GM18520 (cell line): Measurements from ENCODE around the gene SDK1.

Experiments
- ATAC-seq: cut with Tn5 transposase; IDR thresholded peaks from one replicate; pipeline ENCODE4 v1.9.1; 2021; ENCODE audit not compliant: unreplicated experiment

The SDK1 gene

DNA sequence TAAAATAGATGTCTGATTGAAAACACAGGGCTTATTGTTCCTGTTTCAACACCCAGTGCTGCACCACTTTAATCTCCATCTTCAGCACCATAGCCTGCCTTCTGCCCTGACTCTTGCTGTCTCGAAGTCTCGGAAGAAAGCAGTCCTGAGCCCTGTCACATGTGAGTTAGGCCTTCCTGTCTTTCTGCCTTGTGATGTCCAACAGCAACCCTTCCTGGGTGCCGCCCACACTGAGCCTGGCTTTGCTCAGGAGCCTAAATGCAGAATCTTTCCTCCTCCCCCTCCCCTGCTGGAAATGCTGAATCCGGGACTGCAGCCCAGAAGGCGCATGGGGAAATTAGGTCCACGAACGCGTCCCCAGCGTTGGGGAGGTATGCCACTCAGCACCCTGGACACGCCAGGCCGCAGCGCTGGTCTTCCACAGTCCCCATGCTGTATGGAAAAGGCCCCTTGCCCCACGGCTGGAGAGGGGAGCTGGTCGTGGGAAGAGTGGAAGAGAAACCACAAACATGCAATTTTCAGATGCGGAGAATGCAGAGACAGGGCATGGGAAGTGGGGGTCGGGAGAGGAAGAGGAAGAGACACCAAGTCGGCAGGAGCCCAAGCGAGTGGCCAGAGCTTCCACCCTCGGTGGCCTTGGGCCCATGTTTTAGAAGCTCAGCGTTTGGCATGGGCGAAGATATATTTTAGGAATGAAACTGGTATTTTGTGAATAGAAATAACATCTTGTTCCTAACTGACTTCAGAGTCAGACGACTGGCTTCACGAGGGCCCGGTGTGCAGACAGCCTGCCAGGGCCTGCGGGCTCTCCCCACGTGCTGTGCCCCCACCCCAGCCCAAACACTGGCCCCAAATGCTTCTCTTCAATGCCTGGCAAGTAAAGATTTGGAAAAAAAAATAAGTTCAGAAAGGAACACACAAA, 724.9 kb downstream of the SDK1 start:
- ATAC-seq = no peak

DNA sequence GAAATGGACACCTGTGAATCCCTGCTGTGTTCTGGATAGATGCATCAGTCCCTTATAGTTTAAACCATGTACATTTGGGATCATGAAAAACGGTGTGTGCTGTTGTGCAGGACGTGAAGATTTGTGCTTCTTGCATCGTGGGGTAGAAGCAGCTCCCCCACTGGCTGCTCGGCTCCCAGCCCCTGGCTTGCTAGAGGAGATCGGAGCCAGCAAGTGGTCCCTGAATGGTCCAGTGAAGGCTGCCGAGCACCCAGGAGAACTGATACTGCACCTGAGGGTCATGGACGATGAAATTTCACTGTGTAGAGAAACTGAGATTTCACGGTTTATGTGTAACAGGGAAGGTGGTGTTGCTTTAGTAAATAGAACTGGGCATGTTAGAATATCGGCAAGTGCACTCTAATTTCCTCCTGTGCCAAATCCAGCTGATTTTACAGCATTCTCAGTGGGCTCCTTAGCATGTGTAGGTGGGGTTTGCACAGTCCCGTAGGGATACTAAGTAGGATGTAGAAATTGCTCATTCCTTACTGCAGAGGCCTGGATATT, 726.0 kb downstream of the SDK1 start:
- ATAC-seq = no peak

GRCh38 chr7:4028221-4028620, 727.2 kb downstream of the SDK1 start:
- no peak for ATAC-seq

DNA sequence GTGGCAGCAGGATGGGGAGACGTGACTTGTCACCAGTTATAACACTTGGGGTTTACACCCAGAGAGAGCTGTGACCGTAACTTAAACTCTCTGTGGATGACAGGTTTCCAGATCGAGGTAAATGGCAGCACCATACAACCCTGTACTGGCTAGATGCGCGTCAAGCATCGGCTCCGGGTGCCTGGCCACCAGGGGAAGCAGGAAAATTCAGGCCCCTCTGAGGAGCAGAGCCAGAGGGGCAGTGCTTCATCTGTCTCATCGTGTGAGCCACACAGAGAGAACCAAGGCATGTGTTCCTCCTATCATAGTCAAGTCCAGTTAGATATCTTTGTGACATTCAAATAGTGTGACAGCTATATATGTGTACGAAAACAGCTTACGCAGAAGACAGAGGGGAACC, 728.9 kb downstream of the SDK1 start:
- no peak for ATAC-seq

- no peak for ATAC-seq
Observed at GRCh38 chr7:4030346-4030950, 729.4 kb downstream of the SDK1 start.

- ATAC-seq = no peak
Observed at GRCh38 chr7:4033996-4034395, 732.9 kb downstream of the SDK1 start.

- no peak for ATAC-seq
Observed at GRCh38 chr7:4037308-4037707, 736.3 kb downstream of the SDK1 start.

GRCh38 chr7:4037877-4038276, 736.8 kb downstream of the SDK1 start:
- ATAC-seq = no peak

DNA sequence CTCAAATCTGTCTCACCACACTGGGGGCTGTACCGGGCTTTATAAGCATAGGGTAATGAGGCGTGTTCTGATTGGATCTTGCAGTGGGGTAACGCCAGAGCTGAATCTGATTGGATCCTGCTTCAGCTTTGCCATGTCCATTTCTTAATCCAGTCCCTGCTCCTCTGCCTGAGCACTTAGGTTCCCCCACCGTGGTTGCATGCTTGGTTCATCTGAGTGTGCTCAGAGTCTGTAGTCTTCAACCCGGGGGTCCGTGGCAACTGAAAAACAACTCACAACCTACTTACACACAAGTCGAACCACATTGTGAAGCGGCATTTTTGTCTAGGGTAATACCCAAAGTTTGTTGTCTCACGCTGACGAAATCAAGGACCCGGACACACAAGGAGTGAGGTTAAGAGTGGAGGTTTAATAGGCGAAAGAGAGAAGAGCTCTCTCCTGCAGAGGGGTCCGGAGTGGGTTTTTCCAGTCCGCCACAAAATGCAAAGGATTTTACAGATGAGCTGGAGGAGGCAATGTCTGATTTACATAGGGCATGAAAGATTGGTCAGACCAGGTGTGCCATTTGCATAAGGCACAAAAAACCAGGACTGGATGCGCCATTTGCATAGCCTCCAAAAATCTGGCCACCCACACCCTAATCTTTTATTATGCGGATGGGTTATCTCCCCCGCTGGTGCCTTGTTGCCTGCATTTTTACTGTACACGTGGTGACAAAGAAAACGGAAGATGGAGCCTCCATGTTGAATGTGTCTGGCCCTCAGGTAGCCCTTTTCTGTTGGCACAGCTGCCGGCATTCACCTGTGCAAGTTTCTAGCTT, 739.3 kb downstream of the SDK1 start:
- ATAC-seq = no peak

DNA sequence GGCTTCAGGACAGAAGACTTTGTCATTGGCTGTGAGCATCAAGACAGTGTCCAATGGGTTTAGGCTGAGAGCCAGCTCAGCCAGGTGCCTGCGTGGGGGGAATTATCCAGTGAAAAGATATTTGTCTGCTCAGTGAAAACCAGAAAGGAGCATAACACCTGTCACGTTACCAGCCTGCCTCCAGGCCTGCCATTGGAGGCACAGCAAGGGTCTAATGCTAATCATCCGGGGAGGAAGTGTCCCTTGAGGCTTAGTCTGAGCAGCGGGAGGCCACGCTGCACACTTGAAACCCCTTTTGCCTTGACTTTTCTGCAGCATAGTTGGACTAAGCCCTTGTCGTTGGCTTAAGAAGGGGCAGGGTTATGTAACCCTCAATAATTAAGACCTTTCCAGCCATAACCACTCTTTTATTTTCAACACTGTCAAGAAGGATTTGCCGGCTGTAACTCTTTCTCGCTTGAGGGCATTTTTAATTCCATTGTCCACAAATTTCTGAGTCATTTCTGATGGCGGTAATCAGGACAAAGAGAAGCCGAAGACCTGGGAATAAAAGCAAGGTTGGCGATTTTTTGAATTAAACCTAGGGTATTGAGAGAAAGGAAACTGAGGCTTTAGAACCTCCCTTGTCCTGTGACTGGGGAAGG, 741.5 kb downstream of the SDK1 start:
- ATAC-seq = no peak

DNA sequence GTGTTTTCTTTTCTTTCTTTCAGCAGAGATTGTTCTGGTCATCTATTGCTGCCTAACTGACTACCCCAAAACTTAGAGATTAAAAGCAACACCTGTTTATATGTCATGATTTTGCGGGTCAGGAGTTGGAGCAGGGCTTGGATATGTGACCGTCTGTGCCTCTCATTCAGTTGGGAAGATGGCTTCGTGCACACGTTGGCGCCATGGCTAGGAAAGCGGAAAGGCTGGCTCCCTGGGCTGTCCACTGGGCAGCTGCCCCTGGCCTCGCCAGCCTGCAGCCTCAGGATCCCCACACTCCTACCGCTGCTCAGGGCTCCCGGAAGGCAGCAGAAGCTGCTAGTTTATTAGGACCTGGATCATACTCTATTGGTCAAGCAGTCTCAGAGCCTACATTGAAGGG, 742.9 kb downstream of the SDK1 start:
- no peak for ATAC-seq

GRCh38 chr7:4045450-4045849, 744.4 kb downstream of the SDK1 start:
- ATAC-seq = no peak

DNA sequence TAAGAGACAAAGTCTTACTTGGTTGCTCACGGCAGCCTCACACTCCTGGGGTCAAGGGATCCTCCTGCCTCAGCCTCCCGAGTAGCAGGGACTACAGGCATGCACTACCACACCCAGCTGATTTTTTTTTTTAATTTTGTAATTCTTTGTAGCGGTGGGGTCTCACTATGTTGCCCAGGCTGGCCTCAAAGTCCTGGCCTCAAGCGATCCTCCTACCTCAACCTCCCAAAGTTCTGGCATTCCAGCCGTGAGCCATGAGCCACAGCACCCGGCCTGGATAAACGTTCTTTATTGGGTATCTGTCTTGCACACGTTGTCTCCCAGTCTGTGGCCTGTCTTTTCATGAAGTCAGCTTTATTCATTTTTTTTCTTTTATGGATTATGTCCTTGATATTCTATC, 744.9 kb downstream of the SDK1 start:
- no peak for ATAC-seq

GRCh38 chr7:4048336-4048735, 747.3 kb downstream of the SDK1 start:
- ATAC-seq = no peak

DNA sequence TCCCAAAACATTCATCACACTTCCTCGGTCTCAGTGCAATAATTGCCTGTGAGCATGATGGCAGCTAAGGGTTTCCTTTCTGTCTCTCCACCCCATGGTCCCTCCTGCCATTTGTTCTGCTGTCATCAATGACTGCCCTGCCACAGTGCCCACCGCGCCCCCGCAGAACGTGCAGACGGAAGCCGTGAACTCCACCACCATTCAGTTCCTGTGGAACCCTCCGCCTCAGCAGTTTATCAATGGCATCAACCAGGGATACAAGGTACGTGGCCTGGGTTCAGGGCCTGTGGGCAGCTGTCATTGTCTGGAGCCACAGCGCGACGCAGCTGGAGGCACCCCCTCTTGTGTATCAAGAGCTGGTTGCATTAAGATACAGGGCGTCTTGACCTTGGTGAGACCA, 748.1 kb downstream of the SDK1 start:
- no peak for ATAC-seq

GRCh38 chr7:4050126-4050660, 749.1 kb downstream of the SDK1 start:
- no peak for ATAC-seq

GRCh38 chr7:4051696-4052095, 750.6 kb downstream of the SDK1 start:
- no peak for ATAC-seq

DNA sequence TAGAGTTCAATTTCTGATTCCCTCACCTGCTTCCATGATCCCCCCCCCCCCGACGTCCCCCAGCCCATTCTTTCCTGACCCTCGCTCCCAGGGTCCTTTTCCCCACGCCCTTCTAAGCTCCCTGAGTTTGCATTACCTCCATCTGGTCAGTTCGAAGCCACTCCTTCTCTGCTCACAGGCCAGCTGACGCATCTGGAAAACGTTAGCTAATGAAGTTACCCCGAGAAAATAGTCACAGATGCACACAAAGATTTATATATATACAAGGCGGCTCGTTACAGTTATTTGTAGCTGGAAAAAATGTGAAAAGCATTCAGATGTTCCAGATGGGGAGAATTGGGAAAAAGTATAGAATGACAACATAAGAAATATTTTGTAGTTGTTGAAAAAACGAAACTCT, 751.1 kb downstream of the SDK1 start:
- ATAC-seq = no peak

DNA sequence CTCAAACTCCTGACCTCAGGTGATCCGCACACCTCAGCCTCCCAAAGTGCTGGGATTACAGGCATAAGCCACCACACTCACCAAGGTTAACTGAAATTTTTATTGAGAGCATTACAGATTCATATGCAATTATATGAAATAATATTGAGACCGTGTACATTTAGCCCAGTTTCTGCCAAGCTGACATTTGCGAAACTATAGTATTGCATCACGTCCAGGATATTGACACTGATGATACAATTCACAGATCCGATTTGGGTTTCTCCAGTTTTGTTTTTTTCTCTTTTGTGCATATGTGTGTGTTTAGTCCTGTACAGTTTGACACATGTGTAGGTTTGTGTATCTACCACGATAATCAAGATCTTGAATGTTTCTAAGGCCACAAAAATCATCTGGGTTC, 753.1 kb downstream of the SDK1 start:
- no peak for ATAC-seq

DNA sequence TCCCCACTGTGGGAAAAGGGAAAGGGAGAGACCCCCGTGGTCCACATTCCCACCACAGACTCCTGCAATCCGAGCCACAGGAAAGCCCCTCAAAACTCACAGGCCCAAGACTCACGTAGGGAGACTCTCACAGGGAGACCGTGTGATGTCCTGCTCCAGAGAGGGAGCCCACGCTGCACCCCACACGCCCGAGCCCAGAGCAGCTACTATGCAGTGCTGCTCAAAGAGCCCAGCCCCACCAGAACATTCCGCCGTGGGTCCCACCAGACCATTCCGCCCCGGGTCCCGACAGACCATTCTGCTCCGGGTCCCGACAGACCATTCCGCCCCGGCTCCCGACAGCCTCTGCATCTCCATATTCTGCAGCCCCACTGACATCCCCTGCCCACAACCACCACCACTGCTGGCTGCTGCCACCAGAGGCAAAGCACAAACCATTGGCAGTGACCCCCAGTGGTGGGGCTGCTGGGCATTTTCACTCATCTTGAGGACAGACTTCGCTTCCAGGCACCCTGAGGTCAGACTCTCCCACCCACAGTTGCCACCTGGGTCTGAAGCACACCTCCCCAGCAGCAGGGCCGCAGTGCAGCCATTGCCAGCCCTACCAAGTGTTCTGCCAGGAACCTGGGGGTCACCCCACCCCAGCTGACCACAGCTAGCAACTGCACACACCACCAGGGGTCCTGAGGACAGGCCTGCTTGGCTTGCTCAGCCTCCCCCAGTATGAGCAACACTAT, 755.7 kb downstream of the SDK1 start:
- ATAC-seq = no peak
